Neuronal stem cell (in vitro differentiated cells): ENCODE data around the gene DOCK4.

Source experiments
- DNase-seq: peaks from one replicate; pipeline ENCODE4 v3.0.0-alpha.2; 2013; ENCODE audit warnings: low spot score
- H2AFZ ChIP-seq: one replicate; pipeline ENCODE4 v1.6.1; 2013; ENCODE audit warnings: mild to moderate bottlenecking, low read length, inconsistent platforms
- H2AK5ac ChIP-seq: 2 replicates; pipeline ENCODE4 v1.6.1; 2013; ENCODE audit warnings: low read depth, mild to moderate bottlenecking, inconsistent platforms, low read length, moderate library complexity, mixed read lengths
- H2BK120ac ChIP-seq: 2 replicates; pipeline ENCODE4 v1.6.1; 2013; ENCODE audit warnings: low read depth, mild to moderate bottlenecking, inconsistent platforms, low read length, moderate library complexity, mixed read lengths
- H2BK12ac ChIP-seq: one replicate; pipeline ENCODE4 v1.6.1; 2013; ENCODE audit warnings: low read length, inconsistent platforms
- H2BK15ac ChIP-seq: 2 replicates; pipeline ENCODE4 v1.6.1; 2013; ENCODE audit warnings: mild to moderate bottlenecking, low read length, inconsistent platforms, mixed read lengths
- H2BK5ac ChIP-seq: one replicate; pipeline ENCODE4 v1.6.1; 2013; ENCODE audit warnings: inconsistent platforms, mild to moderate bottlenecking, low read length, moderate library complexity
- H3K14ac ChIP-seq: one replicate; pipeline ENCODE4 v1.6.1; 2013; ENCODE audit warnings: low read length, inconsistent platforms
- H3K18ac ChIP-seq: 2 replicates; pipeline ENCODE4 v1.6.1; 2013; ENCODE audit warnings: low read length, inconsistent platforms
- H3K23ac ChIP-seq: 2 replicates; pipeline ENCODE4 v1.6.1; 2013; ENCODE audit warnings: low read depth, mild to moderate bottlenecking, mixed read lengths, low read length, inconsistent platforms; ENCODE audit not compliant: poor library complexity
- H3K27ac ChIP-seq: replicated peaks from 3 replicates; pipeline ENCODE4 v1.5.1; 2013; ENCODE audit warnings: low read length, inconsistent platforms
- H3K27me3 ChIP-seq, 3 experiments: 2 replicates each; pipeline ENCODE4 v1.6.1; 2013; ENCODE audit warnings: low read length in 3 of 3, mild to moderate bottlenecking in 2 of 3, inconsistent platforms in 1 of 3, low read depth in 1 of 3, mixed read lengths in 1 of 3, moderate library complexity in 1 of 3; ENCODE audit not compliant: control insufficient read depth in 3 of 3, insufficient read depth in 3 of 3
- H3K36me3 ChIP-seq, 2 donors: replicated peaks in 1 of 2; 2 replicates each; pipeline ENCODE4 v1.6.1; 2013; ENCODE audit warnings: low read length in 2 of 2; ENCODE audit not compliant: control insufficient read depth in 2 of 2, insufficient read depth in 2 of 2
- H3K4ac ChIP-seq: 2 replicates; pipeline ENCODE4 v1.6.1; 2013; ENCODE audit warnings: inconsistent platforms, mild to moderate bottlenecking, low read length, moderate library complexity
- H3K4me1 ChIP-seq, 2 donors: 1 replicate in 1 of 2; 2 replicates in 1 of 2; pipeline ENCODE4 v1.6.1; 2013; ENCODE audit warnings: low read length in 2 of 2, low read depth in 1 of 2; ENCODE audit not compliant: control insufficient read depth in 2 of 2, insufficient read depth in 1 of 2
- H3K4me2 ChIP-seq: one replicate; pipeline ENCODE4 v1.6.1; 2013; ENCODE audit warnings: mild to moderate bottlenecking, low read length, inconsistent platforms; ENCODE audit not compliant: insufficient read depth, poor library complexity, severe bottlenecking
- H3K4me3 ChIP-seq, 2 donors: 2 replicates each; pipeline ENCODE4 v1.5.1; 2013; ENCODE audit warnings: low read length in 2 of 2, mild to moderate bottlenecking in 2 of 2, inconsistent platforms in 1 of 2, moderate library complexity in 1 of 2
- H3K79me1 ChIP-seq: one replicate; pipeline ENCODE4 v1.6.1; 2013; ENCODE audit warnings: low read depth, mild to moderate bottlenecking, inconsistent platforms, low read length, moderate library complexity
- H3K9ac ChIP-seq: one replicate; pipeline ENCODE4 v1.6.1; 2013; ENCODE audit warnings: mild to moderate bottlenecking, low read depth, low read length, inconsistent platforms; ENCODE audit not compliant: poor library complexity
- H3K9me3 ChIP-seq, 2 donors: replicated peaks in 1 of 2; 2 replicates each; pipeline versions ENCODE3 to v1.6.1; 2013; ENCODE audit warnings: low read length in 2 of 2, mild to moderate bottlenecking in 2 of 2, inconsistent platforms in 1 of 2, low read depth in 1 of 2, mixed read lengths in 1 of 2, moderate library complexity in 1 of 2; ENCODE audit not compliant: control insufficient read depth in 2 of 2, insufficient read depth in 1 of 2
- H4K8ac ChIP-seq: one replicate; pipeline ENCODE4 v1.6.1; 2013; ENCODE audit warnings: low read depth, mild to moderate bottlenecking, inconsistent platforms, low read length, moderate library complexity
- H4K91ac ChIP-seq: one replicate; pipeline ENCODE4 v1.6.1; 2013; ENCODE audit warnings: low read length, low read depth, mild to moderate bottlenecking, inconsistent platforms; ENCODE audit not compliant: poor library complexity
- WGBS, 2 donors: extraction: QIAGEN DNeasy Blood & Tissue Kit; methylation state at CpG; one replicate each; pipeline ENCODE4 v1.1.7; 2013; ENCODE audit warnings: missing lambda C conversion rate in 2 of 2, mixed read lengths in 1 of 2; ENCODE audit not compliant: insufficient read length in 2 of 2, insufficient replicate concordance in 1 of 2; ENCODE audit errors: extremely low coverage in 2 of 2; 5-methylcytosine and 5-hydroxymethylcytosine counted together

Gene DOCK4

GRCh38 chr7:112167147-112167546 is 39.1 kb downstream of the DOCK4 start:
- Histone ChIP-seq H3K4me2 (no peak overlapping the region), H3K9ac (no peak overlapping the region), H3K36me3 (no peaks in the 10 kb centered on the region), H3K9me3 (peaks cover 0 to 5% of the 10 kb centered on the region in 2 donors), H4K8ac (no peak overlapping the region), H3K27me3 (no peaks in the 10 kb centered on the region), H3K4me3 (no peak overlapping the region), H4K91ac (no peak overlapping the region), H3K23ac (no peak overlapping the region), H3K79me1 (no peaks in the 10 kb centered on the region), H3K4ac (no peak overlapping the region), H2BK120ac (no peak overlapping the region), H2BK12ac (no peak overlapping the region), H2BK5ac (no peak overlapping the region), H3K4me1 (peaks cover 11 to 14% of the 10 kb centered on the region in 2 donors), H2AK5ac (no peak overlapping the region), H3K27ac (no peak overlapping the region), H2BK15ac (no peak overlapping the region), H3K14ac (no peak overlapping the region), H3K18ac (no peak overlapping the region), H2AFZ (no peak overlapping the region)
- no peak for DNase-seq
- no CpG with 5 or more reads among the region's 3 CpGs for WGBS, 2 donors

GRCh38 chr7:112162784-112163506 is 43.3 kb downstream of the DOCK4 start:
- no peak overlapping the region for H3K9ac ChIP-seq
- no peak overlapping the region for H3K18ac ChIP-seq
- H2BK15ac ChIP-seq = no peak overlapping the region
- no peak overlapping the region for H2BK5ac ChIP-seq
- no peaks in the 10 kb centered on the region for H3K36me3 ChIP-seq
- H3K4me2 ChIP-seq = no peak overlapping the region
- peak overlapping the region; percentile 7 for H2AFZ ChIP-seq
- no peak overlapping the region for H3K4ac ChIP-seq
- H3K27ac ChIP-seq = peak overlapping the region; percentile 61
- H3K27me3 ChIP-seq = no peaks in the 10 kb centered on the region
- no peak overlapping the region for H2BK120ac ChIP-seq
- no peak overlapping the region for H4K8ac ChIP-seq
- no CpG with 5 or more reads among the region's 6 CpGs for WGBS, 2 donors
- no peak overlapping the region for H2BK12ac ChIP-seq
- H3K14ac ChIP-seq = no peak overlapping the region
- H4K91ac ChIP-seq = no peak overlapping the region
- H2AK5ac ChIP-seq = no peak overlapping the region
- peak; percentile 15 for DNase-seq
- H3K23ac ChIP-seq = no peak overlapping the region
- H3K4me3 ChIP-seq = peak overlapping the region in 1 of 2 donors; percentile 18
- no peaks in the 10 kb centered on the region for H3K79me1 ChIP-seq
- peaks cover 19 to 42% of the 10 kb centered on the region in 2 donors for H3K4me1 ChIP-seq
- no peaks in the 10 kb centered on the region for H3K9me3 ChIP-seq

- H3K18ac ChIP-seq = no peak overlapping the region
- peak overlapping the region; percentile 30 for H3K4me2 ChIP-seq
- H3K27ac ChIP-seq = peak overlapping the region; percentile 61
- no peak overlapping the region for H3K9ac ChIP-seq
- H2BK120ac ChIP-seq = no peak overlapping the region
- WGBS, 2 donors = no CpG with 5 or more reads among the region's 2 CpGs
- no peaks in the 10 kb centered on the region for H3K27me3 ChIP-seq
- H2BK12ac ChIP-seq = no peak overlapping the region
- no peak overlapping the region for H3K23ac ChIP-seq
- H3K79me1 ChIP-seq = no peaks in the 10 kb centered on the region
- H2BK5ac ChIP-seq = no peak overlapping the region
- H4K8ac ChIP-seq = no peak overlapping the region
- H2AFZ ChIP-seq = peak overlapping the region; percentile 7
- no peaks in the 10 kb centered on the region for H3K36me3 ChIP-seq
- no peak overlapping the region for H2AK5ac ChIP-seq
- H3K4me3 ChIP-seq = peak overlapping the region in 1 of 2 donors; percentile 18
- no peak overlapping the region for H2BK15ac ChIP-seq
- H3K4me1 ChIP-seq = peaks cover 19 to 42% of the 10 kb centered on the region in 2 donors
- no peak overlapping the region for H3K4ac ChIP-seq
- H3K9me3 ChIP-seq = no peaks in the 10 kb centered on the region
- no peak overlapping the region for H3K14ac ChIP-seq
- DNase-seq = peak; percentile 78
- no peak overlapping the region for H4K91ac ChIP-seq
These were observed 43.9 kb downstream of the DOCK4 start for GRCh38 chr7:112162142-112162766.
